GM12878 (cell line): ENCODE data around the gene YIPF4. TPM values are rescaled to one million over a fixed set of nuclear protein-coding genes. Genes with fewer than 3 reads are reported as not detected.

Experiments used
- ATAC-seq: fragments of 200-7000 bp; cut with Tn5 transposase; 3 replicates; pipeline ENCODE4 v1.9.1; 2020; ENCODE audit warnings: mild to moderate bottlenecking, moderate library complexity
- BruUV-seq: library from RNA; stranded (reverse); fragments of 400-500 nt; replicated peaks from 2 replicates; lab custom pipeline; 2021; lab: Mats Ljungman, UMichigan
- CTCF ChIA-PET: fragments of 300-600 bp; sonication (Branson Sonifier 250); formaldehyde crosslinking; extraction: SDS; loops from one replicate; lab custom pipeline; 2021; ENCODE audit warnings: inconsistent platforms; lab: Yijun Ruan, JAX
- POLR2A ChIA-PET: fragments of 350-600 bp; formaldehyde crosslinking; extraction: SDS; loops from one replicate; lab custom pipeline; 2021; ENCODE audit warnings: inconsistent platforms; lab: Charles Lee
- RAD21 ChIA-PET: fragments of 300-600 bp; sonication (Branson Sonifier 250); formaldehyde crosslinking; loops from one replicate; lab custom pipeline; 2023; ENCODE audit warnings: antibody characterized with exemption; ENCODE audit not compliant: unreplicated experiment; lab: Charles Lee
- SMC1A ChIA-PET: fragments of 300-600 bp; sonication (Branson Sonifier 250); formaldehyde crosslinking; loops from one replicate; lab custom pipeline; 2023; ENCODE audit not compliant: unreplicated experiment, uncharacterized antibody; lab: Charles Lee
- DNase-seq: peaks from one replicate; pipeline ENCODE4 v3.0.0-alpha.2; 2011; ENCODE audit warnings: low read depth, low spot score
- FAIRE-seq: peaks from 3 replicates; lab custom pipeline; 2011; peaks lifted over from hg19 to GRCh38; lab: Jason Lieb, UNC
- H2AFZ ChIP-seq: 2 replicates; pipeline ENCODE4 v1.6.0; 2011; ENCODE audit warnings: low read depth, low read length, control low read depth; ENCODE audit not compliant: control insufficient read depth
- H3K27ac ChIP-seq: 2 replicates; pipeline ENCODE4 v1.5.1; 2011; ENCODE audit warnings: control low read depth; ENCODE audit not compliant: control insufficient read depth, insufficient read depth
- H3K27me3 ChIP-seq, 2 experiments: replicated peaks in 1 of 2; 2 replicates each; pipeline versions ENCODE4 v1.6.0 to v1.6.1; 2011; ENCODE audit warnings: low read length in 1 of 2; ENCODE audit not compliant: control insufficient read depth in 2 of 2, insufficient read depth in 2 of 2
- H3K36me3 ChIP-seq, 2 experiments: 2 replicates each; pipeline ENCODE4 v1.5.1; 2011; ENCODE audit warnings: low read length in 1 of 2; ENCODE audit not compliant: control insufficient read depth in 2 of 2, insufficient read depth in 2 of 2
- H3K4me1 ChIP-seq: 2 replicates; pipeline ENCODE4 v1.6.1; 2011; ENCODE audit warnings: mild to moderate bottlenecking, low read length, moderate library complexity, mixed read lengths; ENCODE audit not compliant: control insufficient read depth, insufficient read depth
- H3K4me2 ChIP-seq: 2 replicates; pipeline ENCODE4 v1.6.0; 2011; ENCODE audit warnings: control low read depth; ENCODE audit not compliant: control insufficient read depth, insufficient read depth
- H3K4me3 ChIP-seq: fragments of 200-600 bp; sonication (generic); 2 replicates; pipeline ENCODE4 v1.5.1; 2016
- H3K79me2 ChIP-seq: 2 replicates; pipeline ENCODE4 v1.6.0; 2011; ENCODE audit warnings: low read length; ENCODE audit not compliant: control insufficient read depth, insufficient read depth
- H3K9ac ChIP-seq: 2 replicates; pipeline ENCODE4 v1.8.0; 2011; ENCODE audit warnings: low read length, control low read depth, mixed read lengths; ENCODE audit not compliant: control insufficient read depth, insufficient read depth
- H3K9me3 ChIP-seq: replicated peaks from 3 replicates; pipeline ENCODE4 v1.5.1; 2011; ENCODE audit warnings: mild to moderate bottlenecking, low read length; ENCODE audit not compliant: control insufficient read depth, insufficient read depth
- H4K20me1 ChIP-seq: 2 replicates; pipeline ENCODE4 v1.6.0; 2011; ENCODE audit not compliant: control insufficient read depth, insufficient read depth
- BCL11A ChIP-seq: IDR thresholded peaks from 2 replicates; pipeline ENCODE4 v1.6.1; 2011; ENCODE audit warnings: low read depth, low read length
- BMI1 ChIP-seq: fragments of 450-650 bp; IDR thresholded peaks from 2 replicates; pipeline ENCODE4 v1.6.1; 2016; ENCODE audit warnings: mild to moderate bottlenecking, moderate library complexity, borderline replicate concordance
- CREB1 ChIP-seq: IDR thresholded peaks from 2 replicates; pipeline ENCODE4 v1.6.1; 2012; ENCODE audit warnings: low read depth, mild to moderate bottlenecking, inconsistent platforms
- GATAD2B ChIP-seq: fragments of 450-650 bp; conservative IDR thresholded peaks from 2 replicates; pipeline ENCODE4 v1.6.1; 2017; ENCODE audit warnings: low read depth, mild to moderate bottlenecking, moderate library complexity
- IKZF2 ChIP-seq, 2 experiments: fragments of 450-650 bp; IDR thresholded peaks; 2 replicates each; pipeline ENCODE4 v1.6.1; 2017; ENCODE audit warnings: mild to moderate bottlenecking in 2 of 2, moderate library complexity in 2 of 2
- JUND ChIP-seq: IDR thresholded peaks from 2 replicates; pipeline ENCODE4 v1.6.1; 2012; ENCODE audit warnings: low read depth, mild to moderate bottlenecking, low read length, improper control_type of control experiment, moderate library complexity
- MEF2A ChIP-seq: IDR thresholded peaks from 2 replicates; pipeline ENCODE4 v1.6.1; 2011; ENCODE audit warnings: low read depth, mild to moderate bottlenecking, low read length, moderate library complexity; ENCODE audit not compliant: insufficient read depth
- NFYB ChIP-seq: IDR thresholded peaks from 2 replicates; pipeline ENCODE4 v1.6.1; 2011; ENCODE audit warnings: low read depth, mild to moderate bottlenecking, low read length, improper control_type of control experiment, moderate library complexity; ENCODE audit not compliant: insufficient read depth
- NKRF ChIP-seq: fragments of 450-650 bp; conservative IDR thresholded peaks from 2 replicates; pipeline ENCODE4 v1.6.1; 2017; ENCODE audit warnings: mild to moderate bottlenecking, moderate library complexity
- RCOR1 ChIP-seq: conservative IDR thresholded peaks from 2 replicates; pipeline ENCODE4 v1.6.1; 2012; ENCODE audit warnings: low read depth, low read length, improper control_type of control experiment
- SUPT20H ChIP-seq: IDR thresholded peaks from 2 replicates; pipeline ENCODE4 v1.6.1; 2011; ENCODE audit warnings: low read depth, mild to moderate bottlenecking, low read length, moderate library complexity, borderline replicate concordance; ENCODE audit not compliant: control insufficient read depth
- SUZ12 ChIP-seq: fragments of 200-600 bp; sonication (generic); IDR thresholded peaks from one replicate; pipeline ENCODE4 v1.6.1; 2018; ENCODE audit warnings: antibody characterized with exemption, mild to moderate bottlenecking; ENCODE audit not compliant: unreplicated experiment
- TAF1 ChIP-seq: IDR thresholded peaks from 2 replicates; pipeline ENCODE4 v1.6.1; 2011; ENCODE audit warnings: mild to moderate bottlenecking, low read depth, low read length, borderline replicate concordance
- TARDBP ChIP-seq: IDR thresholded peaks from 2 replicates; pipeline ENCODE4 v1.6.1; 2016; ENCODE audit warnings: borderline replicate concordance
- YY1 ChIP-seq: IDR thresholded peaks from 2 replicates; pipeline ENCODE4 v1.6.1; 2011; ENCODE audit warnings: low read depth, mild to moderate bottlenecking, low read length
- ZNF217 ChIP-seq: fragments of 450-650 bp; IDR thresholded peaks from 2 replicates; pipeline ENCODE4 v1.6.1; 2017; ENCODE audit warnings: antibody characterized with exemption, mild to moderate bottlenecking
- WGBS: methylation state at CpG from one replicate; pipeline ENCODE4 v1.1.6; 2016; ENCODE audit warnings: low lambda C conversion rate; ENCODE audit not compliant: insufficient replicate concordance, insufficient coverage; ENCODE audit errors: missing lambda C conversion rate; 5-methylcytosine and 5-hydroxymethylcytosine counted together
- in situ Hi-C: fragments of 300-500 bp; cut with MboI; formaldehyde crosslinking; loops from 9 replicates; pipeline ENCODE4 v1.14.3; 2018; ENCODE audit warnings: mixed read lengths
- intact Hi-C: fragments of 100-400 bp; cut with micrococcal nuclease; formaldehyde crosslinking; loops from one replicate; pipeline ENCODE4 v1.14.2; 2022; ENCODE audit not compliant: unreplicated experiment
- polyA plus RNA-seq, 11 experiments: library from polyadenylated mRNA; depleted of rRNA in 4 of 11; unstranded in 6 of 11; stranded (reverse) in 5 of 11; fragments of >200 nt; fragmentation: Nextera tagmentation in 4 of 11; fragmentation: Illumina TruSeq in 1 of 11; extraction: Ambion mirVana in 4 of 11; extraction: Trizol in 1 of 11; gene quantifications; 1 replicate in 1 of 11; 2 replicates in 10 of 11; pipeline versions ENCODE4 v1.2.1 to v1.2.3, GENCODE V29; 2011 to 2016; ENCODE audit warnings: inconsistent platforms in 2 of 11, missing spikeins in 2 of 11, low read depth in 1 of 11
- total RNA-seq, 4 experiments: library from RNA; depleted of rRNA in 3 of 4; stranded (reverse); fragments of >200 nt in 3 of 4; fragmentation: Illumina TruSeq in 1 of 4; extraction: Trizol in 1 of 4; gene quantifications; 2 replicates each; pipeline versions ENCODE4 v1.2.1 to v1.2.3, GENCODE V29; 2013 to 2021

The YIPF4 gene
- total and polyA plus RNA-seq, 10 of the 15 experiments (the other 5 are each of a cell fraction or from before 2014, with no cell fraction given), result 2.8 to 60.4 (median 11.1) TPM

- WGBS, result 44% methylated on average over 2 of the region's 2 CpGs
- Histone ChIP-seq H3K4me1 (no peaks in the 10 kb centered on the region), H3K27me3 (no peaks in the 10 kb centered on the region), H4K20me1 (no peaks in the 10 kb centered on the region), H3K9me3 (no peaks in the 10 kb centered on the region), H3K4me2 (no peak overlapping the region), H2AFZ (no peak overlapping the region), H3K4me3 (no peak overlapping the region), H3K9ac (no peak overlapping the region), H3K27ac (no peak overlapping the region), H3K36me3 (no peaks in the 10 kb centered on the region), H3K79me2 (no peaks in the 10 kb centered on the region)
- intact Hi-C loops, result no loop called here
- FAIRE-seq, result no peak
- ChIA-PET CTCF (no interaction called here), RAD21 (no interaction called here), POLR2A (interaction anchor here (0.6 kb wide), 1 partner anchor 31 kb away, joined by 3 read pairs; no protein-coding TSS in a partner anchor), SMC1A (interaction anchor here (0.6 kb wide), 1 partner anchor 766 kb away, joined by 3 read pairs; no protein-coding TSS in a partner anchor)
- in situ Hi-C loops, result no loop called here
- BruUV-seq, result no TSS peak
- no peak for TF ChIP-seq RCOR1
- no peak for ATAC-seq
- no peak for DNase-seq
Observed at GRCh38 chr2:32249731-32250236, 27.9 kb upstream of the YIPF4 start.

DNA sequence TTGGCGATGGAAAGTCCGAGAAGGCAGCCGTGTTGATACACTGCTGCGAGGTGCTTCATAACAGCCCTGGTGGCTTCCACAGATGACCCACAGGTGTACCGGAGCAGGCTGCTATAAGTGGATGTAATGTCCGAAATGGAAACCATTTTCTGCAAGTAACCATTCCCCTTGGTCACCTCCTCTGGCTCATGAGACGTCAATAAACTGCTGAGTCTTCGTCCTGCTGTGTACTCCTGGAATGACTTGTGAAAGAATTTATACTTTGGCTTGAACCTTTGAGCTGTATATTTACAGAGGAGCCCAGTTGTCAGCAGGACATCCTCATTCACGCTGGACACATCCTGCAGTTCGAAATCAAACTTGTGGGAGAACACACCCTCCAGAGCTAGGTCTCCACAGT is 27.4 kb upstream of the YIPF4 start:
- intact Hi-C loops, result no loop called here
- Histone ChIP-seq H3K9ac (no peak overlapping the region), H2AFZ (no peak overlapping the region), H3K4me2 (no peak overlapping the region), H3K79me2 (no peaks in the 10 kb centered on the region), H3K27me3 (no peaks in the 10 kb centered on the region), H3K4me1 (no peaks in the 10 kb centered on the region), H4K20me1 (no peaks in the 10 kb centered on the region), H3K36me3 (no peaks in the 10 kb centered on the region), H3K9me3 (no peaks in the 10 kb centered on the region), H3K27ac (no peak overlapping the region), H3K4me3 (no peak overlapping the region)
- BruUV-seq, result no TSS peak
- no peak for DNase-seq
- WGBS, result 61% methylated on average over 10 of the region's 10 CpGs
- FAIRE-seq, result no peak
- in situ Hi-C loops, result no loop called here
- SMC1A ChIA-PET, result interaction anchor here (0.6 kb wide), 1 partner anchor 767 kb away, joined by 3 read pairs; no protein-coding TSS in a partner anchor
- TF ChIP-seq SUZ12, result no peak
- TF ChIP-seq SUPT20H, result no peak
- no peak for TF ChIP-seq GATAD2B
- TF ChIP-seq TARDBP, result no peak
- TF ChIP-seq NKRF, result no peak
- TF ChIP-seq CREB1, result no peak
- TF ChIP-seq BMI1, result no peak
- TF ChIP-seq MEF2A, result no peak
- TF ChIP-seq ZNF217, result no peak
- no peak for TF ChIP-seq YY1
- TF ChIP-seq TAF1, result no peak
- TF ChIP-seq JUND, result no peak
- no peak for TF ChIP-seq BCL11A
- TF ChIP-seq NFYB, result no peak
- TF ChIP-seq IKZF2 (IDR thresholded peaks at IDR 0.05), result no peak
- CTCF ChIA-PET, result no interaction called here
- ATAC-seq, result no peak
- RAD21 ChIA-PET, result no interaction called here
- POLR2A ChIA-PET, result interaction anchor here (0.6 kb wide), 1 partner anchor 30 kb away, joined by 3 read pairs; no protein-coding TSS in a partner anchor
